HEK293T (cell line): Measurements from ENCODE around the gene MAST4.
A peak's percentile ranks its signal among the peaks of the same experiment; 100 is the strongest.

ENCODE experiments used
- CTCF ChIA-PET: fragments of 350-600 bp; formaldehyde crosslinking; extraction: SDS; loops from one replicate; lab custom pipeline; 2021; ENCODE audit warnings: antibody characterized with exemption, inconsistent platforms; lab: Yijun Ruan, JAX
- POLR2A ChIA-PET: fragments of 350-600 bp; formaldehyde crosslinking; extraction: SDS; loops from one replicate; lab custom pipeline; 2020; ENCODE audit warnings: antibody characterized with exemption, inconsistent platforms; lab: Yijun Ruan, JAX
- DNase-seq: peaks from one replicate; pipeline ENCODE4 v3.0.0; 2012; ENCODE audit warnings: mixed read lengths; ENCODE audit errors: extremely low spot score
- ARNT ChIP-seq: fragments of 450-650 bp; IDR thresholded peaks from 2 replicates; pipeline ENCODE4 v1.6.1; 2017; ENCODE audit warnings: mild to moderate bottlenecking
- BHLHE40 ChIP-seq: fragments of 450-650 bp; IDR thresholded peaks from 2 replicates; pipeline ENCODE4 v1.6.1; 2016; ENCODE audit warnings: mild to moderate bottlenecking, moderate library complexity, borderline replicate concordance
- CTBP1 ChIP-seq: fragments of 450-650 bp; IDR thresholded peaks from 2 replicates; pipeline ENCODE4 v1.6.1; 2016; ENCODE audit warnings: borderline replicate concordance
- ELF4 ChIP-seq: fragments of 450-650 bp; IDR thresholded peaks from 2 replicates; pipeline ENCODE4 v1.6.1; 2017; ENCODE audit warnings: antibody characterized with exemption
- FOXA1 ChIP-seq: fragments of 450-650 bp; IDR thresholded peaks from 2 replicates; pipeline ENCODE4 v1.6.1; 2016; ENCODE audit warnings: mild to moderate bottlenecking
- FOXK2 ChIP-seq: fragments of 450-650 bp; IDR thresholded peaks from 2 replicates; pipeline ENCODE4 v1.6.1; 2016; ENCODE audit warnings: mild to moderate bottlenecking
- FOXM1 ChIP-seq: fragments of 450-650 bp; IDR thresholded peaks from 2 replicates; pipeline ENCODE4 v1.6.1; 2017; ENCODE audit warnings: mild to moderate bottlenecking, borderline replicate concordance
- HDGF ChIP-seq: fragments of 450-650 bp; IDR thresholded peaks from 2 replicates; pipeline ENCODE4 v1.6.1; 2017; ENCODE audit warnings: antibody characterized with exemption, borderline replicate concordance
- L3MBTL2 ChIP-seq: fragments of 450-650 bp; conservative IDR thresholded peaks from 2 replicates; pipeline ENCODE4 v1.6.1; 2016; ENCODE audit warnings: mild to moderate bottlenecking
- LEF1 ChIP-seq: fragments of 450-650 bp; IDR thresholded peaks from 2 replicates; pipeline ENCODE4 v1.6.1; 2017; ENCODE audit warnings: mild to moderate bottlenecking, borderline replicate concordance
- NFRKB ChIP-seq: fragments of 450-650 bp; IDR thresholded peaks from 2 replicates; pipeline ENCODE4 v1.6.1; 2016; ENCODE audit warnings: mild to moderate bottlenecking, moderate library complexity
- SP1 ChIP-seq: fragments of 450-650 bp; IDR thresholded peaks from 2 replicates; pipeline ENCODE4 v1.6.1; 2017
- SUZ12 ChIP-seq: fragments of 450-650 bp; IDR thresholded peaks from 2 replicates; pipeline ENCODE4 v1.6.1; 2016; ENCODE audit warnings: mild to moderate bottlenecking
- TARDBP ChIP-seq: fragments of 450-650 bp; IDR thresholded peaks from 2 replicates; pipeline ENCODE4 v1.6.1; 2016
- ZNF384 ChIP-seq: fragments of 450-650 bp; IDR thresholded peaks from 2 replicates; pipeline ENCODE4 v1.6.1; 2016
- TF ChIP-seq, protein P1 (sequence below): fragments of 450-650 bp; IDR thresholded peaks from 2 replicates; pipeline ENCODE4 v1.6.1; 2016

The MAST4 gene

DNA sequence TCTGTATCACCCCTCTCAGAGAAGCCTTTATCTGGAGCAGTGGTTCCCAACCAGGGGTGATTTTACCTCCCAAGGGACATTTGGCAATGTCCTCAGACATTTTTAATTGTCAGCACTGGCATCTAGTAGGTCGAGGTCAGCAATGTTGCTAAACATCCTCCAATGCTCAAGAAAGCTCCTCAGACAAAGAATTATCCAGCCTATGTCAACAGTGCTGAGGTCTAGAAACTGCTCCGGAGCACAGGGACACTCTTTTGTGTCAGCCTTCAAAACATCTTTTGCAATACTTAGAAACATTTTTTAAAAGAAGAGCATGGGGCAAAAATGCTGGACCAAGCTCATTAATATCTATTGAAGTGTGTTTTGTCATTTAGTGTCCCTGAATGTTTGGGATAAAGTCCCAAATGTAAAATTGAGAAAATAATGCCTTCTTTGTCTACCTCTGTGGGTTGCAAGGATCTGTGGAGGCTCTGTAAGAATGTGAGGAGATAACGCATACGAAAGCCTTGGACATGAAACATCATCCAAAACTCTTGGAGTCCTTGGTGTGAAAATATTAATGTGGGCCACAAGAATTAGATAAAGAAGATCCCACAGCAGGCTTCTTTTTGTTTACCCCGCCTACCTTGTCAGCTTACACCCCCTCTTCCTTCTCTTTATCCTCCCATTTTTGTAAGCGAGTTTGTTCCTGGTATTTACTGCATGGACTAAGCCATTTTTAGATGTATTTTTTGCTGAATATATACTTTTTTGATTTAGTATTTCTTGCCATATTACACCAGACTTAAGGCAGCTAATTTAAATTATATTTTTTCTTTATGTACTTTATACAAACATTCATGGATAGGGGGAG, 406.9 kb downstream of the MAST4 start:
- no peak for DNase-seq
- ChIA-PET POLR2A (interaction anchor here (1.4 kb wide), 1 partner anchor 19 kb away, joined by 3 read pairs; no protein-coding TSS in a partner anchor), CTCF (interaction anchor here (0.6 kb wide), 1 partner anchor 31 kb away, joined by 4 read pairs; no protein-coding TSS in a partner anchor)

DNA sequence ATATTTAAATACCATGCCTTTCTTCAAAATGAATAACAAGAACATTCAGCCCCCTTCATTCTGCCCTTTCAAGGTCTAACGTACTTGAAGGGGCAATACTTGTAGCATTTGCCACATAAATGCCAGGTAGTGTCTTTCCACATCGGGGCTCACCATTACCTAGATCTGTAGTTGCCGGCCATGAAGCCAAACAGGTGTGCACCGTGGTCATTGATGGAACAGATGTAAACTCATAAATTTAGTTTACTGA, 407.4 kb downstream of the MAST4 start:
- POLR2A ChIA-PET = interaction anchor here (1.4 kb wide), 1 partner anchor 20 kb away, joined by 3 read pairs; no protein-coding TSS in a partner anchor
- CTCF ChIA-PET = interaction anchor here (0.6 kb wide), 1 partner anchor 32 kb away, joined by 4 read pairs; no protein-coding TSS in a partner anchor
- no peak for DNase-seq
- TF ChIP-seq TARDBP = no peak
- TF ChIP-seq L3MBTL2 = no peak; the same call in 1 of the 2 replicates
- no peak for TF ChIP-seq CTBP1
- TF ChIP-seq, protein P1, sequence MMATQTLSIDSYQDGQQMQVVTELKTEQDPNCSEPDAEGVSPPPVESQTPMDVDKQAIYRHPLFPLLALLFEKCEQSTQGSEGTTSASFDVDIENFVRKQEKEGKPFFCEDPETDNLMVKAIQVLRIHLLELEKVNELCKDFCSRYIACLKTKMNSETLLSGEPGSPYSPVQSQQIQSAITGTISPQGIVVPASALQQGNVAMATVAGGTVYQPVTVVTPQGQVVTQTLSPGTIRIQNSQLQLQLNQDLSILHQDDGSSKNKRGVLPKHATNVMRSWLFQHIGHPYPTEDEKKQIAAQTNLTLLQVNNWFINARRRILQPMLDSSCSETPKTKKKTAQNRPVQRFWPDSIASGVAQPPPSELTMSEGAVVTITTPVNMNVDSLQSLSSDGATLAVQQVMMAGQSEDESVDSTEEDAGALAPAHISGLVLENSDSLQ = no peak
- TF ChIP-seq BHLHE40 = no peak
- TF ChIP-seq HDGF = no peak

More for the DNA sequence above, 406.9 kb downstream of the MAST4 start:
- no peak for TF ChIP-seq FOXK2
- no peak for TF ChIP-seq HDGF
- no peak for TF ChIP-seq BHLHE40

DNA sequence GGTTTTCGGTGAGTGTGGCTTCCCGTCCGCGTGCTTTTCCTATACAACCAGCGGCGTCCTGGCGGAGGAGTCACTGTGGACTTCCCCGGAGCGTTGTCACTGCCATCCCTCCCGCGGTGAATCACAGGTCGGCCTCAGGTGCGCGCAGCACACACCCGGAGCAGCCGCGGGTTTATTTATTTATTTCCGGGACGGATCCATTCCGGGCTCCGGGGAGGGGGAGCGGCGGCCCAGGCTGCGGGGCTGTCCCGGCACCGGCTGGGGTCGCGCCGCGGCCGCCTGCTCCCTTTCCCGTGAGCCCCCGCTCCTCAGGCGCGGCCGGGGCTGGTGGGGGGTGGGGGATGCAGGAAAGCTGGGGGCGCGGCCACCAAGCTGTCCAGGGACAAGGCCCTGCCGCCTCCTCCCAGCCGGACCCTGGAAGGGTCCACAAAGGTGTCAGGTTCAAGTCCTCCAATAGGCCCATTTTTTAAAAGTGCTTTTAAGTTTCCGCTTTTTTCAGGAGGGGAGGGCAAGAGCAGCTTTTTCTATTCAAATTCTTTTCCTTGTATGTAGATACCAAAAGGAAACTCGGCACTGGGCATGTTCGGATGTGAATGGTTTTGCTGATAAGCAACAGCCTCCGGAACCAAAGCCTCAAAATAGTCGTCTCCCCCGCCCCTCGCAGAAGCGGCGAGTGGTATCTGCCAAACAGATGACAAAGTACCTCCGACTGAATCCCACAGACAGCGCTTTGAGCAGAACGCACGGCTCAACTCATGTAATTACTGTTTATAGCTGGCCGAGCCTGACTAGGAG, 407.9 kb downstream of the MAST4 start:
- ChIA-PET CTCF (interaction anchor here (0.6 to 0.8 kb wide), 3 partner anchors 13 to 1376 kb away, joined by 3 to 4 read pairs (median 4); no protein-coding TSS in a partner anchor), POLR2A (interaction anchor here (0.8 to 1.4 kb wide), 5 partner anchors 12 to 22 kb away, joined by 3 to 5 read pairs (median 4); no protein-coding TSS in a partner anchor)
- TF ChIP-seq TARDBP (no peak), BHLHE40 (no peak), SUZ12 (no peak), L3MBTL2 (peak; percentile 23; the same call in 1 of the 2 replicates)
- TF ChIP-seq, protein P1 = peak; percentile 71
- DNase-seq = peak; percentile 64

DNA sequence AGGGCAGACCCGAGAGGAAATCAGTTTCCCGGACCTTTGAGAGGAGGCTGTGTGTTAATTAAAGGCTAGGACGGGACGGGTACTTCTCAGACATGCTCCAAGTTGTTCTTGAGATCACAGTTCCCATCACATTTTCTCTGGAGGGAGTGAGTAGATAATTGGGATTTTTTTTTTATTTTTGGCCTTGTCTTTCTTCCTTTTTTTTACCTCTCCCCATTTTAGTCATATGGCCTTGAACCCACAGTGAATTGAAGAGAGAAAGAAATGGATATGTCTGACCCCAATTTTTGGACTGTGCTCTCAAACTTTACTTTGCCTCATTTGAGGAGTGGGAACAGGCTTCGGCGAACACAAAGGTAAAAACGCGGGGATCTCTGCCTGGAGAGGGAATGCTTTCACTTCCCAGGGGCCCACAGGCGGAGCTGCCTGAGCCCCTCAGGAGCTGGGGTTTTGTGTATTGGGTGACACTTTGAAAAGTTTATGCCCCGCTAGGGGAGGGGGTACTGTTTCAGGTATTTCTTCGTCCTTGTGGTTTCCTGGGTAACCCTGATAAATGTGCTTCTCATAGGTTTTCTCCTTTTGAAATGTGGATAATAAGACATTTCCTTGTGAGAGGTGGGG, 408.6 kb downstream of the MAST4 start:
- no peak for TF ChIP-seq ZNF384
- no peak for TF ChIP-seq FOXK2
- no peak for TF ChIP-seq SUZ12
- no peak for TF ChIP-seq FOXA1
- no peak for TF ChIP-seq ARNT
- TF ChIP-seq SP1 = no peak
- TF ChIP-seq CTBP1 = no peak
- TF ChIP-seq TARDBP = no peak
- TF ChIP-seq FOXM1 = no peak
- TF ChIP-seq NFRKB = no peak
- TF ChIP-seq BHLHE40 = no peak
- POLR2A ChIA-PET = interaction anchor here (0.8 to 1.4 kb wide), 5 partner anchors 11 to 23 kb away, joined by 3 to 5 read pairs (median 4); no protein-coding TSS in a partner anchor
- no peak for DNase-seq
- CTCF ChIA-PET = interaction anchor here (0.6 to 0.8 kb wide), 2 partner anchors 14 to 1375 kb away, joined by 3 to 4 read pairs; no protein-coding TSS in a partner anchor

DNA sequence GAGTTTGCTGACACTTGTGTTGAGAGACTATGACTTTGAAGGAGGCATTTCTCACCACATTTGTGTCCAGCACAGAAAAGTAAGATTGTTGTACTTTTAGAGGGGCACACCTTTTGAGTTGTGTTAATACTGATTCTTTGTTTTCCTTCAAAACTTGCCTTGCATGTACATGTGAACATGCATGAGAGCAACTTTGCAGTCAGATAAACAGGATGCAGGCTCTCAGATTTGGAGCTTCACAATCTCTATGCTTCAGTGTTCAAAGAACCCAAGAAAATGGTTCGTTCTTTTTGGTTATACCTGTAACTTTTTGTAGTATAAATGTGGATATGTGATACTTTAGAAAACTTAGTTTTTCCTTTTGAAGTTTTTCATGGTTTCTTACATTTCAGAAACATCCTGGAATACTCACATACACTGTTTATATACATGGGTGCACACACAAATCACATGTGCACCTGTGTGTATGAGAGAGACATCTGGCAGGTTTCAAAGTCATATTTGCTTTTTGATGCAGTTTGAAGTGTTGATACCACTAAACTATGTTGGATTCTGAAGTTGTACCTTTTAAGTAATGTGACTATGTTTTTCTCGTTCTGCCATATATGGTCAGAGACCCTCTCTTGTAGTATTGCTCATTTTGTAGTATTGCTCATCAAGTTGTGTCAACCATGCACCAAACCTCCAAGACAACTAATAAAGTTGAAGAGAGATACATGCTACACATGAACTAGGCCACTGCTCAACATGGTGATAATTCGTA, 409.7 kb downstream of the MAST4 start:
- ChIA-PET CTCF (no interaction called here), POLR2A (interaction anchor here (1.2 kb wide), 1 partner anchor 10 kb away, joined by 4 read pairs; no protein-coding TSS in a partner anchor)
- TF ChIP-seq LEF1 = no peak
- TF ChIP-seq SUZ12 = no peak
- TF ChIP-seq, protein P1 = no peak
- TF ChIP-seq ELF4 = no peak
- TF ChIP-seq ARNT = no peak
- TF ChIP-seq L3MBTL2 = no peak
- TF ChIP-seq SP1 = no peak
- TF ChIP-seq TARDBP = no peak
- no peak for DNase-seq

DNA sequence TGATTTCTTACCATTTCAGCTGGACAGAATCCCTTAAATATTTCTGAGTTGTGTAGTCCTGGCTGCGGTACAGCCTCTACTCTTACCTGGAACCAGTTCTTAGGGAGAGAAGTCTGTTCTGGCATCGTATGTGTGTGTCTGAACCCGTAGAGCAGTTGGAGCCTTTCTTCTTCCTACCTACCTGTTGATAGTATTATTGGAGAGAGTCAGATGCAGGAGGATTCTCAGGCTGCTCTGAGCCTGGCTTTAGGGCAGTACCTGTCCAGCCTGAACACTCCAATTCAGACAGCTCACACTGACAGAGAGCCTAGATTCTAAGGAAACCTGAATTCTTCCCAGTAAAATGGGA, 410.3 kb downstream of the MAST4 start:
- CTCF ChIA-PET = no interaction called here
- DNase-seq = no peak
- TF ChIP-seq SP1 = no peak
- TF ChIP-seq CTBP1 = no peak
- no peak for TF ChIP-seq ARNT
- TF ChIP-seq FOXK2 = no peak
- TF ChIP-seq FOXA1 = no peak
- TF ChIP-seq, protein P1 = no peak
- no peak for TF ChIP-seq HDGF
- POLR2A ChIA-PET = no interaction called here
